OCI-LY3 (cell line): ENCODE data around the gene ADD1.

Experiments used
- H2AFZ ChIP-seq: fragments of 200-600, 300-600 bp; shearing (Covaris generic); 2 replicates; pipeline ENCODE4 v1.6.0; 2014; ENCODE audit warnings: antibody characterized with exemption, low read depth, low read length
- H3K27ac ChIP-seq: fragments of 200-600, 300-600 bp; sonication (generic); 2 replicates; pipeline ENCODE4 v1.5.1; 2014; ENCODE audit warnings: mild to moderate bottlenecking, low read length, moderate library complexity, mixed read lengths
- H3K27me3 ChIP-seq: fragments of 200-600, 300-600 bp; sonication (generic); 2 replicates; pipeline ENCODE4 v1.6.1; 2014; ENCODE audit warnings: low read depth, low read length, mixed read lengths
- H3K36me3 ChIP-seq: fragments of 200-600, 300-600 bp; sonication (generic); replicated peaks from 2 replicates; pipeline ENCODE3; 2014; ENCODE audit warnings: low read depth, low read length, mixed read lengths
- H3K4me1 ChIP-seq: fragments of 300-600, 200-600 bp; sonication (generic); 2 replicates; pipeline ENCODE4 v1.6.1; 2014; ENCODE audit warnings: low read length, mixed read lengths
- H3K4me2 ChIP-seq: fragments of 200-600, 300-600 bp; sonication (generic); 2 replicates; pipeline ENCODE4 v1.6.1; 2014; ENCODE audit warnings: low read length, mixed read lengths
- H3K4me3 ChIP-seq: fragments of 300-600, 200-600 bp; sonication (generic); 2 replicates; pipeline ENCODE4 v1.5.1; 2014; ENCODE audit warnings: antibody characterized with exemption, mild to moderate bottlenecking, low read length, moderate library complexity
- H3K79me2 ChIP-seq: fragments of 300-600, 200-600 bp; shearing (Covaris generic); 2 replicates; pipeline ENCODE4 v1.6.1; 2014; ENCODE audit warnings: mild to moderate bottlenecking, low read length, mixed read lengths
- H3K9ac ChIP-seq: fragments of 300-600, 200-600 bp; shearing (Covaris generic); 2 replicates; pipeline ENCODE4 v1.6.0; 2014; ENCODE audit warnings: mild to moderate bottlenecking, low read length, moderate library complexity
- H3K9me3 ChIP-seq: fragments of 200-600, 300-600 bp; shearing (Covaris generic); 2 replicates; pipeline ENCODE4 v1.6.1; 2014; ENCODE audit warnings: low read length, mixed read lengths; ENCODE audit not compliant: insufficient read depth
- H4K20me1 ChIP-seq: fragments of 200-600, 300-600 bp; sonication (generic); 2 replicates; pipeline ENCODE4 v1.6.1; 2016; ENCODE audit warnings: low read length, mixed read lengths; ENCODE audit not compliant: insufficient read depth
- CTCF ChIP-seq: fragments of 200-600, 300-600 bp; sonication (generic); IDR thresholded peaks from 2 replicates; pipeline ENCODE4 v1.5.1; 2014; ENCODE audit warnings: antibody characterized with exemption, low read length, low read depth
- EZH2phosphoT487 ChIP-seq: fragments of 200-600 bp; shearing (Covaris generic); IDR thresholded peaks from 2 replicates; pipeline ENCODE4 v1.6.1; 2018; ENCODE audit warnings: antibody characterized with exemption, mixed run types, low read depth

ADD1 gene

GRCh38 chr4:2893772-2894171, 50.1 kb downstream of the ADD1 start:
- Histone ChIP-seq H3K36me3 (peaks cover 16% of the 10 kb centered on the region), H3K4me1 (no peaks in the 10 kb centered on the region), H3K27ac (no peak overlapping the region), H3K27me3 (no peaks in the 10 kb centered on the region), H3K4me2 (no peak overlapping the region), H3K9me3 (no peaks in the 10 kb centered on the region), H2AFZ (no peak overlapping the region), H3K9ac (no peak overlapping the region), H4K20me1 (no peaks in the 10 kb centered on the region), H3K79me2 (no peaks in the 10 kb centered on the region), H3K4me3 (no peak overlapping the region)
- TF ChIP-seq CTCF (no peak), EZH2phosphoT487 (no peak)

GRCh38 chr4:2898001-2898400, 54.4 kb downstream of the ADD1 start:
- Histone ChIP-seq H3K4me1 (no peaks in the 10 kb centered on the region), H3K9me3 (no peaks in the 10 kb centered on the region), H3K27me3 (no peaks in the 10 kb centered on the region), H4K20me1 (no peaks in the 10 kb centered on the region), H3K4me2 (no peak overlapping the region), H3K36me3 (peaks cover 42% of the 10 kb centered on the region), H3K27ac (no peak overlapping the region), H2AFZ (no peak overlapping the region), H3K9ac (no peak overlapping the region), H3K79me2 (no peaks in the 10 kb centered on the region), H3K4me3 (no peak overlapping the region)
- TF ChIP-seq EZH2phosphoT487, result no peak
- no peak for TF ChIP-seq CTCF

- Histone ChIP-seq H3K9me3 (no peaks in the 10 kb centered on the region), H3K9ac (no peak overlapping the region), H3K27ac (no peak overlapping the region), H3K4me2 (no peak overlapping the region), H3K4me3 (no peak overlapping the region), H3K27me3 (no peaks in the 10 kb centered on the region), H3K36me3 (peaks cover 55% of the 10 kb centered on the region), H3K4me1 (no peaks in the 10 kb centered on the region), H2AFZ (no peak overlapping the region), H4K20me1 (no peaks in the 10 kb centered on the region), H3K79me2 (no peaks in the 10 kb centered on the region)
- TF ChIP-seq CTCF (no peak), EZH2phosphoT487 (no peak)
Observed at GRCh38 chr4:2900741-2901140, 57.1 kb downstream of the ADD1 start.

- Histone ChIP-seq H3K4me2 (no peak overlapping the region), H3K4me3 (no peak overlapping the region), H3K36me3 (peaks cover 56% of the 10 kb centered on the region), H3K9me3 (no peaks in the 10 kb centered on the region), H3K4me1 (no peaks in the 10 kb centered on the region), H3K79me2 (no peaks in the 10 kb centered on the region), H3K27ac (no peak overlapping the region), H4K20me1 (no peaks in the 10 kb centered on the region), H3K9ac (no peak overlapping the region), H3K27me3 (no peaks in the 10 kb centered on the region), H2AFZ (no peak overlapping the region)
- TF ChIP-seq CTCF (no peak), EZH2phosphoT487 (no peak)
Observed at GRCh38 chr4:2901186-2901585, 57.5 kb downstream of the ADD1 start.
